OCI-LY3 (cell line): ENCODE measurements around the gene HPCAL1.

Experiments
- EZH2phosphoT487 ChIP-seq: fragments of 200-600 bp; shearing (Covaris generic); IDR thresholded peaks from 2 replicates; pipeline ENCODE4 v1.6.1; 2018; ENCODE audit warnings: antibody characterized with exemption, mixed run types, low read depth
- TF ChIP-seq, protein P1 (sequence below): fragments of 200-600, 300-600 bp; sonication (generic); IDR thresholded peaks from 2 replicates; pipeline ENCODE4 v1.5.1; 2014; ENCODE audit warnings: antibody characterized with exemption, low read length, low read depth

DNA sequence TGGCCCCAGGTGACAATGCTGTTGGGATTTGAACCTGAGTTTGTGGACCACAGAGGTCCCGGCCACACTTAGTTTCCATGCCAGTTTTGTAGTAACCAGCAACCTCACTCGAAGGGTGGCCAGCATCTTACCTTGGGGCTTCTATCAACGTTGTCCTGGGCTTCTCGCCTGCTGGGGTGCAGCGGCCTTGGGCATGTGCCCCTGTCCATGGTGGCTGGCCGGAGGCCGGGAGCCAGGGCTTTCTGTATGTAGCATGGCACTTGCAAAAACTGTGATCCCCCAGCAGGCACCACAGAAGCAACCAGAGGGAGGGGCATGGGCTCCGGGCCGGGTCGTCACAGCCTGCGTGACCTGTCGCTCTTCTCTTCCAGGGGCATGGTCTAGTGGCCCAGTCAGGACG, 93.8 kb downstream of the HPCAL1 start:
- TF ChIP-seq, protein P1, sequence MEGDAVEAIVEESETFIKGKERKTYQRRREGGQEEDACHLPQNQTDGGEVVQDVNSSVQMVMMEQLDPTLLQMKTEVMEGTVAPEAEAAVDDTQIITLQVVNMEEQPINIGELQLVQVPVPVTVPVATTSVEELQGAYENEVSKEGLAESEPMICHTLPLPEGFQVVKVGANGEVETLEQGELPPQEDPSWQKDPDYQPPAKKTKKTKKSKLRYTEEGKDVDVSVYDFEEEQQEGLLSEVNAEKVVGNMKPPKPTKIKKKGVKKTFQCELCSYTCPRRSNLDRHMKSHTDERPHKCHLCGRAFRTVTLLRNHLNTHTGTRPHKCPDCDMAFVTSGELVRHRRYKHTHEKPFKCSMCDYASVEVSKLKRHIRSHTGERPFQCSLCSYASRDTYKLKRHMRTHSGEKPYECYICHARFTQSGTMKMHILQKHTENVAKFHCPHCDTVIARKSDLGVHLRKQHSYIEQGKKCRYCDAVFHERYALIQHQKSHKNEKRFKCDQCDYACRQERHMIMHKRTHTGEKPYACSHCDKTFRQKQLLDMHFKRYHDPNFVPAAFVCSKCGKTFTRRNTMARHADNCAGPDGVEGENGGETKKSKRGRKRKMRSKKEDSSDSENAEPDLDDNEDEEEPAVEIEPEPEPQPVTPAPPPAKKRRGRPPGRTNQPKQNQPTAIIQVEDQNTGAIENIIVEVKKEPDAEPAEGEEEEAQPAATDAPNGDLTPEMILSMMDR, result no peak
- TF ChIP-seq EZH2phosphoT487, result no peak
